H1 (cell line): ENCODE measurements around the gene TRAPPC11.

Experiments used
- CBX5 ChIP-seq: fragments of 300-800, 300-1000 bp; sonication (generic); IDR thresholded peaks from 2 replicates; pipeline ENCODE4 v1.7.1; 2016; ENCODE audit warnings: antibody characterized with exemption, low read length, low read depth
- CBX8 ChIP-seq: fragments of 300-800, 300-1000 bp; sonication (generic); IDR thresholded peaks from 2 replicates; pipeline ENCODE4 v1.7.1; 2016; ENCODE audit warnings: low read depth, low read length, borderline replicate concordance
- CEBPB ChIP-seq: IDR thresholded peaks from 2 replicates; pipeline ENCODE4 v1.6.1; 2012; ENCODE audit warnings: low read depth, low read length
- CTCF ChIP-seq, 3 experiments: IDR thresholded peaks; 1 replicate in 2 of 3; 2 replicates in 1 of 3; pipeline versions ENCODE4 v1.5.1 to v1.6.1; 2011; ENCODE audit warnings: low read length in 3 of 3, mild to moderate bottlenecking in 3 of 3, inconsistent platforms in 2 of 3, low read depth in 1 of 3, moderate library complexity in 1 of 3; ENCODE audit not compliant: insufficient read depth in 1 of 3; ENCODE audit errors: control extremely low read depth in 1 of 3
- EZH2 ChIP-seq: fragments of 200-600 bp; sonication (generic); IDR thresholded peaks from 2 replicates; pipeline ENCODE4 v1.7.1; 2012; ENCODE audit warnings: low read depth, mild to moderate bottlenecking, moderate library complexity, low read length, inconsistent platforms; ENCODE audit not compliant: severe bottlenecking
- JUND ChIP-seq: IDR thresholded peaks from 2 replicates; pipeline ENCODE4 v1.6.1; 2011; ENCODE audit warnings: mild to moderate bottlenecking, improper control_type of control experiment, low read length
- KDM1A ChIP-seq: fragments of 200-600, 300-600 bp; sonication (generic); IDR thresholded peaks from 2 replicates; pipeline ENCODE4 v1.7.1; 2016; ENCODE audit warnings: mild to moderate bottlenecking, low read length, borderline replicate concordance
- POLR2A ChIP-seq, 2 experiments: IDR thresholded peaks; 1 replicate in 1 of 2; 2 replicates in 1 of 2; pipeline ENCODE4 v1.6.1; 2011; ENCODE audit warnings: low read depth in 2 of 2, low read length in 2 of 2, mild to moderate bottlenecking in 2 of 2; ENCODE audit errors: control extremely low read depth in 1 of 2
- POLR2AphosphoS5 ChIP-seq: IDR thresholded peaks from 2 replicates; pipeline ENCODE4 v1.6.1; 2011; ENCODE audit warnings: low read depth, low read length
- RAD21 ChIP-seq, 2 experiments: IDR thresholded peaks in 1 of 2; conservative IDR thresholded peaks in 1 of 2; 2 replicates each; pipeline ENCODE4 v1.6.1; 2011; ENCODE audit warnings: low read depth in 2 of 2, low read length in 2 of 2, improper control_type of control experiment in 1 of 2, inconsistent platforms in 1 of 2, mild to moderate bottlenecking in 1 of 2, moderate library complexity in 1 of 2
- RBBP5 ChIP-seq: IDR thresholded peaks from 2 replicates; pipeline ENCODE4 v1.7.1; 2012; ENCODE audit warnings: low read depth, mild to moderate bottlenecking, inconsistent platforms, low read length, moderate library complexity, borderline replicate concordance
- RFX5 ChIP-seq: IDR thresholded peaks from 2 replicates; pipeline ENCODE4 v1.6.1; 2011; ENCODE audit warnings: low read depth, low read length, improper control_type of control experiment, borderline replicate concordance
- TBP ChIP-seq: IDR thresholded peaks from 2 replicates; pipeline ENCODE4 v1.6.1; 2011; ENCODE audit warnings: low read depth, low read length, improper control_type of control experiment
- USF2 ChIP-seq: IDR thresholded peaks from 2 replicates; pipeline ENCODE4 v1.6.1; 2011; ENCODE audit warnings: low read length, improper control_type of control experiment

- no peak for TF ChIP-seq JUND
- TF ChIP-seq CBX8 = no peak
- no peak for TF ChIP-seq KDM1A
- no peak for TF ChIP-seq CTCF (IDR thresholded peaks at IDR 0.05; ENCODE audit: control extremely low read depth in 1 of 3, insufficient read depth in 1 of 3, low read depth in 1 of 3, low read length in 3 of 3)
- no peak for TF ChIP-seq CBX5
- TF ChIP-seq POLR2A (IDR thresholded peaks at IDR 0.05; ENCODE audit: control extremely low read depth in 1 of 2, low read depth in 2 of 2, low read length in 2 of 2) = no peak
- no peak for TF ChIP-seq POLR2AphosphoS5
- TF ChIP-seq RBBP5 = no peak
- TF ChIP-seq RFX5 = no peak
- no peak for TF ChIP-seq CEBPB
- no peak for TF ChIP-seq RAD21 (IDR thresholded peaks at IDR 0.05 in 1 of 2, conservative IDR thresholded peaks at IDR 0.05 in 1 of 2; ENCODE audit: low read depth in 2 of 2, low read length in 2 of 2)
- no peak for TF ChIP-seq USF2
- no peak for TF ChIP-seq TBP
- no peak for TF ChIP-seq EZH2
Measured at GRCh38 chr4:183747380-183747779, 88.3 kb downstream of the TRAPPC11 start.
